Measurements from ENCODE around the gene PRND.
"Not testable (repeated sequence)": the region's sequence is repeated elsewhere in the genome, so short reads cannot be mapped to it uniquely, and the experiment has no call there.

DNA sequence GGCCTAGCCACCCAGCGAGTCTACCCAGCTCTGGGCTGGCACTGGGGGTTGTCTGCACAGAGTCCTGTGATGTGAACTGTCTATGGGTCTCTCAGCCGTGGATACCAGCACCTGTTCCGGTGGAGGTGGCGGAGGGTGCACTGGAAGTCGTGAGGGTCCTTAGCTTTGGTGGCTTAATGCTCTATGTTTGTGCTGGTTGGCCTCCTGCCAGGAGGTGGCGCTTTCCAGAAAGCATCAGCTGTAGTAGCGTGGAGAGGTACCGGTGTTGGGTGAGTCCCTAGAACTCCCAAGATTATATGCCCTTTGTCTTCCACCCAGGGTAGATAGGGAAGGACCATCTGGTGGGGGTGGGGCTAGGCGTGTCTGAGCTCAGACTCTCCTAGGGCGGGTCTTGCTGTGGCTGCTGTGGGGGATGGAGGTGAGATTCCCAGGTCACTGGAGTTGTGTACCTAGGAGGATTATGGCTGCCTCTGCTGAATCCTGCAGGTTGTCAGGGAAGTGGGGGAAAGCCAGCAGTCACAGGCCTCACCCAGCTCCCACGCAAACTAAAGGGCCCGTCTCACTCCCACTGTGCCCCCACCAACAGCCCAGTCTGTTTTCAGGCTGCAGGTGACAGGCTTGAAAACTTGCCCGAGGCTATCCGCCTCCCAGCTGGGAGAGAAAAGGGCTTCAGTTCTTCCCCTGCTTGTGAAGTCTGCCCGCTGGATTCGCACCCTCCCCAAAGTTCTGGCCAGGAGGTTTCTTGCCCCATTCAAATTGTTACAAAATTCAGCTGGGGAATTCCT lies 37.6 kb downstream of the PRND start:
- TF ChIP-seq, protein P1, sequence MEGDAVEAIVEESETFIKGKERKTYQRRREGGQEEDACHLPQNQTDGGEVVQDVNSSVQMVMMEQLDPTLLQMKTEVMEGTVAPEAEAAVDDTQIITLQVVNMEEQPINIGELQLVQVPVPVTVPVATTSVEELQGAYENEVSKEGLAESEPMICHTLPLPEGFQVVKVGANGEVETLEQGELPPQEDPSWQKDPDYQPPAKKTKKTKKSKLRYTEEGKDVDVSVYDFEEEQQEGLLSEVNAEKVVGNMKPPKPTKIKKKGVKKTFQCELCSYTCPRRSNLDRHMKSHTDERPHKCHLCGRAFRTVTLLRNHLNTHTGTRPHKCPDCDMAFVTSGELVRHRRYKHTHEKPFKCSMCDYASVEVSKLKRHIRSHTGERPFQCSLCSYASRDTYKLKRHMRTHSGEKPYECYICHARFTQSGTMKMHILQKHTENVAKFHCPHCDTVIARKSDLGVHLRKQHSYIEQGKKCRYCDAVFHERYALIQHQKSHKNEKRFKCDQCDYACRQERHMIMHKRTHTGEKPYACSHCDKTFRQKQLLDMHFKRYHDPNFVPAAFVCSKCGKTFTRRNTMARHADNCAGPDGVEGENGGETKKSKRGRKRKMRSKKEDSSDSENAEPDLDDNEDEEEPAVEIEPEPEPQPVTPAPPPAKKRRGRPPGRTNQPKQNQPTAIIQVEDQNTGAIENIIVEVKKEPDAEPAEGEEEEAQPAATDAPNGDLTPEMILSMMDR (IDR thresholded peaks at IDR 0.05) = not testable (repeated sequence)
- not testable (repeated sequence) for TF ChIP-seq POLR2AphosphoS5 (IDR thresholded peaks at IDR 0.05)
